Lower lobe of right lung (tissue), 2 donors: ENCODE data around the gene SRPK2. TPM values are rescaled to one million over a fixed set of nuclear protein-coding genes. Genes with fewer than 3 reads are reported as not detected.
"Not testable (repeated sequence)": the region's sequence is repeated elsewhere in the genome, so short reads cannot be mapped to it uniquely, and the experiment has no call there.

Experiments
- ATAC-seq, 2 donors: fragments of 200-7000 bp; cut with Tn5 transposase; one replicate each; pipeline ENCODE4 v1.9.1; 2020 to 2022; ENCODE audit warnings: mild to moderate bottlenecking in 2 of 2, moderate library complexity in 2 of 2
- DNase-seq: peaks from one replicate; pipeline ENCODE4 v3.0.0-alpha.2; 2020
- H3K27ac ChIP-seq: fragments of 200-600 bp; one replicate; pipeline ENCODE4 v1.8.0; 2022
- H3K27me3 ChIP-seq: fragments of 200-600 bp; one replicate; pipeline ENCODE4 v1.8.0; 2022; ENCODE audit warnings: low read depth
- H3K36me3 ChIP-seq: fragments of 200-600 bp; one replicate; pipeline ENCODE4 v1.8.0; 2022; ENCODE audit warnings: mild to moderate bottlenecking
- H3K4me1 ChIP-seq: fragments of 200-600 bp; one replicate; pipeline ENCODE4 v1.8.0; 2022
- H3K4me3 ChIP-seq: fragments of 200-600 bp; one replicate; pipeline ENCODE4 v1.8.0; 2022; ENCODE audit warnings: mild to moderate bottlenecking
- H3K9me3 ChIP-seq: fragments of 200-600 bp; one replicate; pipeline ENCODE4 v1.8.0; 2022
- CTCF ChIP-seq: fragments of 200-600 bp; IDR thresholded peaks from one replicate; pipeline ENCODE4 v1.8.0; 2022; ENCODE audit warnings: antibody characterized with exemption, mild to moderate bottlenecking
- intact Hi-C: fragments of 100-400 bp; cut with DNase I; formaldehyde crosslinking; loops from one replicate; pipeline ENCODE4 v1.11.0; 2022
- total RNA-seq: library from RNA; stranded (reverse); fragmentation: NEBNext Ultra II Directional; extraction: Animal tissue kit (Norgen Biotek cat#: 25700); gene quantifications from one replicate; pipeline ENCODE4 v1.2.1, GENCODE V29; 2021
- donor health status: DM: no; HTN: yes; CAD: no; lungs with severe emphysema.

Gene SRPK2
- total RNA-seq, 1 donor from 2014 or later: 43.2 TPM

GRCh38 chr7:105367458-105367857 lies 21.3 kb downstream of the SRPK2 start:
- intact Hi-C loops: no loop called here
- peak in 1 of 2 donors; percentile 39 for ATAC-seq
- no peak for TF ChIP-seq CTCF

GRCh38 chr7:105365541-105366534 lies 22.9 kb downstream of the SRPK2 start:
- Histone ChIP-seq H3K9me3 (no peaks in the 10 kb centered on the region), H3K27ac (no peak overlapping the region), H3K27me3 (no peaks in the 10 kb centered on the region), H3K36me3 (no peaks in the 10 kb centered on the region), H3K4me3 (no peak overlapping the region), H3K4me1 (peaks cover 15% of the 10 kb centered on the region)
- intact Hi-C loops: no loop called here
- DNase-seq (no peak), ATAC-seq (no peak)
- no peak for TF ChIP-seq CTCF

More at GRCh38 chr7:105367458-105367857, 21.3 kb downstream of the SRPK2 start:
- DNase-seq: no peak
- Histone ChIP-seq H3K27ac (no peak overlapping the region), H3K27me3 (no peaks in the 10 kb centered on the region), H3K4me3 (no peak overlapping the region), H3K36me3 (no peaks in the 10 kb centered on the region), H3K4me1 (peaks cover 15% of the 10 kb centered on the region), H3K9me3 (no peaks in the 10 kb centered on the region)

GRCh38 chr7:105364684-105365083 lies 24.0 kb downstream of the SRPK2 start:
- H3K4me1 ChIP-seq: peaks cover 15% of the 10 kb centered on the region
- no peak overlapping the region for H3K27ac ChIP-seq
- H3K9me3 ChIP-seq: no peaks in the 10 kb centered on the region
- no peak for TF ChIP-seq CTCF
- no peaks in the 10 kb centered on the region for H3K36me3 ChIP-seq
- DNase-seq: no peak
- intact Hi-C loops: no loop called here
- no peaks in the 10 kb centered on the region for H3K27me3 ChIP-seq
- ATAC-seq: no peak
- H3K4me3 ChIP-seq: no peak overlapping the region

- H3K4me3 ChIP-seq, DNase-seq, H3K27me3 ChIP-seq, H3K36me3 ChIP-seq, intact Hi-C loops, ATAC-seq, H3K27ac ChIP-seq, H3K9me3 ChIP-seq: not testable (repeated sequence)
- H3K4me1 ChIP-seq: peaks cover 15% of the 10 kb centered on the region
Observed at GRCh38 chr7:105363657-105364056, 25.1 kb downstream of the SRPK2 start.

GRCh38 chr7:105362685-105363084 lies 26.0 kb downstream of the SRPK2 start:
- H3K36me3 ChIP-seq, H3K9me3 ChIP-seq, DNase-seq, H3K27me3 ChIP-seq, intact Hi-C loops, H3K27ac ChIP-seq, ATAC-seq, H3K4me3 ChIP-seq: not testable (repeated sequence)
- peaks cover 12% of the 10 kb centered on the region for H3K4me1 ChIP-seq

- H3K27me3 ChIP-seq, ATAC-seq, DNase-seq, H3K27ac ChIP-seq, H3K36me3 ChIP-seq, H3K9me3 ChIP-seq, H3K4me1 ChIP-seq, H3K4me3 ChIP-seq, intact Hi-C loops: not testable (repeated sequence)
Observed at GRCh38 chr7:105361995-105362394, 26.7 kb downstream of the SRPK2 start.

- H3K9me3 ChIP-seq, ATAC-seq, H3K4me3 ChIP-seq, intact Hi-C loops, DNase-seq, H3K27ac ChIP-seq, H3K36me3 ChIP-seq, H3K4me1 ChIP-seq, H3K27me3 ChIP-seq: not testable (repeated sequence)
Observed at GRCh38 chr7:105360149-105360548, 28.6 kb downstream of the SRPK2 start.
